Transverse colon (tissue), 4 donors: ENCODE results near the gene KRTAP26-1. TPM values are rescaled to one million over a fixed set of nuclear protein-coding genes. Genes with fewer than 3 reads are reported as not detected.

Experiments used
- DNase-seq: peaks from one replicate; pipeline ENCODE4 v3.0.0-alpha.2; 2019
- H3K27ac ChIP-seq, 4 donors: fragments of 200-600 bp; sonication (generic); 2 replicates each; pipeline ENCODE4 v1.5.1; 2016 to 2018; ENCODE audit warnings: inconsistent platforms in 4 of 4
- H3K27me3 ChIP-seq: fragments of 200-600 bp; sonication (generic); 2 replicates; pipeline ENCODE4 v1.5.1; 2017; ENCODE audit warnings: inconsistent platforms
- H3K36me3 ChIP-seq, 4 donors: fragments of 200-600 bp; sonication (generic); 2 replicates each; pipeline ENCODE4 v1.5.1; 2017 to 2019; ENCODE audit warnings: inconsistent platforms in 4 of 4
- H3K4me1 ChIP-seq, 4 donors: fragments of 200-600 bp; sonication (generic); 2 replicates each; pipeline ENCODE4 v1.5.1; 2017 to 2020; ENCODE audit warnings: inconsistent platforms in 4 of 4
- H3K4me3 ChIP-seq, 4 donors: fragments of 200-600 bp; sonication (generic); 1 replicate in 1 of 4; 2 replicates in 3 of 4; pipeline versions ENCODE4 v1.5.1 to v1.6.1; 2017 to 2019; ENCODE audit warnings: inconsistent platforms in 4 of 4
- H3K9me3 ChIP-seq, 2 donors: fragments of 200-600 bp; sonication (generic); 2 replicates each; pipeline ENCODE4 v1.5.1; 2017 to 2019; ENCODE audit warnings: inconsistent platforms in 2 of 2
- EP300 ChIP-seq: sonication (generic); formaldehyde crosslinking; IDR thresholded peaks from one replicate; pipeline ENCODE4 v1.6.1; 2017; ENCODE audit warnings: antibody characterized with exemption, low read depth
- POLR2A ChIP-seq: fragments of 450-650 bp; IDR thresholded peaks from one replicate; pipeline ENCODE4 v1.6.1; 2016; ENCODE audit warnings: antibody characterized with exemption, mild to moderate bottlenecking, moderate library complexity
- POLR2AphosphoS5 ChIP-seq, 3 donors: sonication (generic); formaldehyde crosslinking; IDR thresholded peaks; one replicate each; pipeline ENCODE4 v1.6.1; 2016; ENCODE audit warnings: antibody characterized with exemption in 3 of 3
- WGBS, 2 donors: methylation state at CpG; one replicate each; pipeline ENCODE4 v1.1.5; 2018; ENCODE audit warnings: low coverage in 1 of 2; 5-methylcytosine and 5-hydroxymethylcytosine counted together
- in situ Hi-C, 4 donors: fragments of 200-750 bp; cut with MboI; loops; one replicate each; pipeline versions ENCODE4 v1.15.0 to v1.15.1; 2017; ENCODE audit warnings: low sequenced_read_pairs in 3 of 4, low pct_ligation_motif_present in 1 of 4, low pct_unique_long_range_greater_than_20kb in 1 of 4
- intact Hi-C: fragments of 100-400 bp; cut with DNase I; formaldehyde crosslinking; loops from one replicate; pipeline ENCODE4 v1.15.1; 2023; ENCODE audit warnings: low total_unique reads
- small RNA-seq, 4 donors: library from RNA; depleted of rRNA; stranded (forward); fragments of <200 nt; gene quantifications; one replicate each; pipeline ENCODE3, GENCODE V24; 2016
- total RNA-seq, 4 donors: library from RNA; depleted of rRNA; stranded (reverse); fragments of >200 nt; gene quantifications; one replicate each; pipeline ENCODE4 v1.1.0, GENCODE V29; 2016
- TF ChIP-seq, protein P1 (sequence below), 5 experiments: fragments of 200-600 bp in 3 of 5; fragments of 450-650 bp in 2 of 5; sonication (generic) in 3 of 5; IDR thresholded peaks; 1 replicate in 2 of 5; 2 replicates in 3 of 5; pipeline ENCODE4 v1.5.1; 2016 to 2017; ENCODE audit warnings: antibody characterized with exemption in 5 of 5, inconsistent platforms in 3 of 5, mild to moderate bottlenecking in 2 of 5, moderate library complexity in 1 of 5

Gene KRTAP26-1
- total RNA-seq, 4 donors from 2014 or later = not detected

DNA sequence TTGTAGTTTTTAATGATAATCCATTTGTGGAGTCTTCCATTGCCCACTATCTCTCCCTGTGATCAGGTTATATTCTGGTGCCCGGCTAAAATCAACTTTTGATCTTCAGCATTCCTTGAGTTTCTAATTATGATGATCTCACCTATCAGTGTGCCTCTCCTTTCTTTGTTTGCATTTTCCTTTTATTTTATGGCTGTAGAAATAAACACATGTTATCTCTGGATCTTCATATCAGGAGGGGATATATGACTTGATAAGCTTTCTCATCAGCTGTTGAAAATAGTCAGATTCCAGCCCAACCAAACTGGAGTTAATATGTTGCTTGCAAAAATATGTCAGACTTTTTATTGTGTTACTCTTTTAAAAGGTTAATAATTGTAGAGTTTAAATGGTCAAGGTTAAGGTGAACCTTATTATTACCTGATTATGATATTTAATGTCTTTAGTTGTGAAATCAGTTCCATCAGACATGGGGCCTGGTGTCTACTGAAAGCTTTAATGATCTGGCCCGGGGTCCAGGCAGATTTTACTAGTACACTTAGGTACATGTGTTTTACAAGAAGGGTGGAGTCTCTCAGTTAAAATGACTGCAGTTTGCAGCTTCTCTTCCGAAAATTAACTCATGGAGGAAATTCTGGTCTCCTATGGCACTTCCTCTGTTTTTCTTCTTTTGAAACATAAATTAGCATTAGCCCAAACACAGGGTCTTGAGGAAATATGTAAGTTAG is 50.1 kb downstream of the KRTAP26-1 start:
- no peaks in the 10 kb centered on the region for H3K9me3 ChIP-seq
- no peaks in the 10 kb centered on the region for H3K27me3 ChIP-seq
- no peak overlapping the region for H3K27ac ChIP-seq
- WGBS, 2 donors = 36 to 40% methylated on average over 3 of the region's 3 CpGs
- H3K4me1 ChIP-seq = peaks cover 0 to 20% (median 11%) of the 10 kb centered on the region in 4 donors
- TF ChIP-seq, protein P1, sequence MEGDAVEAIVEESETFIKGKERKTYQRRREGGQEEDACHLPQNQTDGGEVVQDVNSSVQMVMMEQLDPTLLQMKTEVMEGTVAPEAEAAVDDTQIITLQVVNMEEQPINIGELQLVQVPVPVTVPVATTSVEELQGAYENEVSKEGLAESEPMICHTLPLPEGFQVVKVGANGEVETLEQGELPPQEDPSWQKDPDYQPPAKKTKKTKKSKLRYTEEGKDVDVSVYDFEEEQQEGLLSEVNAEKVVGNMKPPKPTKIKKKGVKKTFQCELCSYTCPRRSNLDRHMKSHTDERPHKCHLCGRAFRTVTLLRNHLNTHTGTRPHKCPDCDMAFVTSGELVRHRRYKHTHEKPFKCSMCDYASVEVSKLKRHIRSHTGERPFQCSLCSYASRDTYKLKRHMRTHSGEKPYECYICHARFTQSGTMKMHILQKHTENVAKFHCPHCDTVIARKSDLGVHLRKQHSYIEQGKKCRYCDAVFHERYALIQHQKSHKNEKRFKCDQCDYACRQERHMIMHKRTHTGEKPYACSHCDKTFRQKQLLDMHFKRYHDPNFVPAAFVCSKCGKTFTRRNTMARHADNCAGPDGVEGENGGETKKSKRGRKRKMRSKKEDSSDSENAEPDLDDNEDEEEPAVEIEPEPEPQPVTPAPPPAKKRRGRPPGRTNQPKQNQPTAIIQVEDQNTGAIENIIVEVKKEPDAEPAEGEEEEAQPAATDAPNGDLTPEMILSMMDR (IDR thresholded peaks at IDR 0.05) = no peak
- TF ChIP-seq EP300 (no peak), POLR2A (no peak), POLR2AphosphoS5 (IDR thresholded peaks at IDR 0.05) (no peak)
- intact Hi-C loops (no loop called here), in situ Hi-C loops (no loop called here)
- DNase-seq = no peak
- H3K36me3 ChIP-seq = no peaks in the 10 kb centered on the region
- H3K4me3 ChIP-seq = no peak overlapping the region

Small RNA genes lying within 50 kb of the gene (small RNA-seq; reads per million reads assigned to genes)
- 0 reads per million in 4 donors for gene KRTAP23-1

Other genes with a start within 250 kb of the KRTAP26-1 start
- gene CLDN17, start 153.5 kb downstream of the KRTAP26-1 start, total RNA-seq = 1 to 10 TPM in 1 of 4 donors, not detected in 3; 3.0 TPM
- gene CLDN8, start 104.2 kb downstream of the KRTAP26-1 start, total RNA-seq = 100 to 1,000 TPM in 1 of 4 donors, 10 to 100 TPM in 3; 13.5 to 107 (median 33.2) TPM
- not detected for gene KRTAP24-1, start 37.4 kb downstream of the KRTAP26-1 start, total RNA-seq
- not detected for gene KRTAP25-1, start 30.8 kb downstream of the KRTAP26-1 start, total RNA-seq
- gene KRTAP27-1, start 17.4 kb upstream of the KRTAP26-1 start, total RNA-seq = not detected
- not detected for gene KRTAP23-1, start 28.3 kb upstream of the KRTAP26-1 start, total RNA-seq
- 1 to 10 TPM in 2 of 4 donors, not detected in 2; 1.7 to 2.7 TPM for gene KRTAP13-2, start 52.0 kb upstream of the KRTAP26-1 start, total RNA-seq
- gene KRTAP13-1, start 75.7 kb upstream of the KRTAP26-1 start, total RNA-seq = not detected
- not detected for gene KRTAP13-3, start 105.6 kb upstream of the KRTAP26-1 start, total RNA-seq
- not detected for gene KRTAP13-4, start 109.9 kb upstream of the KRTAP26-1 start, total RNA-seq
- not detected for gene KRTAP15-1, start 120.0 kb upstream of the KRTAP26-1 start, total RNA-seq
- gene KRTAP19-1, start 160.1 kb upstream of the KRTAP26-1 start, total RNA-seq = not detected
- gene KRTAP19-2, start 167.1 kb upstream of the KRTAP26-1 start, total RNA-seq = not detected
- not detected for gene KRTAP19-3, start 171.7 kb upstream of the KRTAP26-1 start, total RNA-seq
- not detected for gene KRTAP19-4, start 176.8 kb upstream of the KRTAP26-1 start, total RNA-seq
- gene KRTAP19-5, start 181.8 kb upstream of the KRTAP26-1 start, total RNA-seq = not detected
- not detected for gene KRTAP19-6, start 221.5 kb upstream of the KRTAP26-1 start, total RNA-seq
- gene KRTAP19-7, start 241.0 kb upstream of the KRTAP26-1 start, total RNA-seq = not detected